ENCODE results near the gene ADI1.

GRCh38 chr2:3465844-3466481 is 53.4 kb downstream of the ADI1 start:
- TF ChIP-seq POLR2AphosphoS5 (IDR thresholded peaks at IDR 0.05; ENCODE audit: low read depth, low read length), result no peak
- no peak for TF ChIP-seq POLR2A (IDR thresholded peaks at IDR 0.05; ENCODE audit: low read depth, low read length)
- no peak for TF ChIP-seq TAF1 (IDR thresholded peaks at IDR 0.05; ENCODE audit: borderline replicate concordance, low read depth, low read length)

All from GM12892 (cell line).